ENCODE data around the gene ATXN2. TPM values are rescaled to one million over a fixed set of nuclear protein-coding genes. Genes with fewer than 3 reads are reported as not detected.
A peak's percentile ranks its signal among the peaks of the same experiment; 100 is the strongest.
"Not testable (repeated sequence)": the region's sequence is repeated elsewhere in the genome, so short reads cannot be mapped to it uniquely, and the experiment has no call there.

ATXN2 gene
- total RNA-seq, 2 experiments from 2014 or later: 35.1 to 35.3 TPM

DNA sequence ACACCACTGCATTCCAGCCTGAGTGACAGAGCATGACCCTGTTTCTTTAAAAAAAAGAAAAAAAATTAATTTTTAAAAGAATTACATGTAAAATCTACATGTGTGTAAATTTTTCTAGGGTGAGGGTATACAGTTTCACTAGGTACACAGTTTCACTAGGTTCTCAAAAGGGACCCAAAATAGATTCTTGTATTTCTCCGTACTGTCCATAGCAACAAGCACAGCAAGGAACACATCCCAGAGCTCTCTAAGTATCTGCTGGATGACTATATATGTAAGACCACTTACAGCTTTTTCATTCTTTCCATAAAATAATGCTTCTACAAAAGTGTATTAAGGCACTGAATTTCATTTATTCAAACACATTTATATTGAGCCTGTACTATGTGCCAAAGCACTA, 55.1 kb downstream of the ATXN2 start:
- peaks cover 38% of the 10 kb centered on the region for H3K36me3 Mint-ChIP-seq (ENCODE audit: low read depth)

DNA sequence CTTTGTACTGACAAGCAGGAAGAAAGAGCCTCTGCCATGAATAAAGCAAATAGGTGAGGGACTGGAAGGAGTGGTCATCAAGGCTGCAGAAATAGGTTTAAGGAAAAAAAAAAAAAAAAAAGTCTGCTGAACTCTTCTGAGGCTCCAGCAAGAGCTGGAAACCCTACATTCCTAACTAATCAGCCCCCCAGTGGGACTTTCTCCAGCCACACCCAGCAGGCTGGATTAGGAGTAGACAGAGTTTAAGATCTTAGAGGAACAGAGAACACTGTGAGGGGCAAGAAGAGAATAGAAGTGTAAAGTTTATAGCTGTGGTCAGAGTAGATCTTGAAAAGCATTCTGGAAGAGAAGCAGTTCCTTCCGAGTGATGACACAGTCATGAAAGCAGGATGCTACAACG, 66.4 kb downstream of the ATXN2 start:
- H3K27me3 Mint-ChIP-seq: no peaks in the 10 kb centered on the region
- ChIA-PET POLR2A (no interaction called here), CTCF (interaction anchor here (1.9 to 6.8 kb wide), 2 partner anchors 136 to 137 kb away, joined by 8 to 90 read pairs; no protein-coding TSS in a partner anchor)
- H3K27ac Mint-ChIP-seq: no peak overlapping the region
- H3K4me3 Mint-ChIP-seq: no peak overlapping the region
- DNase-seq: no peak
- no peaks in the 10 kb centered on the region for H3K9me3 Mint-ChIP-seq
- peaks cover 7% of the 10 kb centered on the region for H3K36me3 Mint-ChIP-seq (ENCODE audit: low read depth)
- peaks cover 10% of the 10 kb centered on the region for H3K4me1 Mint-ChIP-seq

More for the DNA sequence above, 55.1 kb downstream of the ATXN2 start:
- ChIA-PET POLR2A (no interaction called here), CTCF (interaction anchor here (1.5 kb wide), 1 partner anchor 147 kb away, joined by 5 read pairs; no protein-coding TSS in a partner anchor)
- peaks cover 24% of the 10 kb centered on the region for H3K4me1 Mint-ChIP-seq
- H3K27ac Mint-ChIP-seq: no peak overlapping the region
- DNase-seq: no peak
- H3K9me3 Mint-ChIP-seq: no peaks in the 10 kb centered on the region
- H3K27me3 Mint-ChIP-seq: no peaks in the 10 kb centered on the region
- H3K4me3 Mint-ChIP-seq: no peak overlapping the region

DNA sequence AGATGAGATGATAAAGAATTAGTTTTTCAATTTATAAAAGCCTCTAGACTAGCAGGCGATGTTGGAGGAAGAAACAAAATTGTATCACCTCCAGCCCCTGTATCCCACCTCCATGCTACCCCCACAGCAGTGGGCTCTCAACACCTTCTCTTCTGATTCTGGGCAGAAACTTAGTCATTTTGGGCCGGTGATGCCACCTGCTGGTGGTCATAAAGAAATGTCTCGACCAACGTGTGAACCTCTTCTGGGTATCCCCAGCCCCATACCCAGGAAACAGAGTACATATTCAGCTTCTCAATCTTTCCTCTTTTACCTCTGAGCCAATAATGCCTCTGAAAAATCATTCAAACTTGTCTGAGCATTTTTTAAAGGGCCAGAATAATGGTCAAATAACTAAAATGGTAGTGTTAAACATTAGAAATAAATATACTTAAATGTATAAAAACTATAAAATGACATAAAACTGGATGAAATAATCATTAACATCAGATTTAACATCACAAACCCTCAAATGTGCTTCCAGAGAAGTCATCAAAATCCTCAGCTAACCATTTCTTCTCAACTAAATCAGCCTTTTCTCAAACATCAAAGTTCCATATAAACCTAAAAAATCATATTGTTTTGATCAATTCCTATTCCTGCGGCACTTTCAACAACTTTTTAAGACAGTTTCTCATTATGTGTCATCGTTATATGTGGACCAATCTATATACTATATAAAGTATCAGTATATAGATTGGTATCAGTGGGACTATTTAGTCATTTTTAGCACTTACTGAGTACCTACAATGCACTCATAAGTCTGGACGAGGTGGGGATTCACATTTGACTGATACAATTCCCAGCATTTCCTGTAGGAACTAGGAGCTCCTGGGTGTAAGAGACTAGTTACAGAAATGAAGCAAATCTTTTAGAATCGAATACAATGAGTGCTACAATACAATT, 69.4 kb downstream of the ATXN2 start:
- ChIA-PET CTCF (interaction anchor here (0.7 to 6.8 kb wide), 11 partner anchors 10 to 258 kb away, joined by 3 to 90 read pairs (median 4); no protein-coding TSS in a partner anchor), POLR2A (no interaction called here)
- Mint-ChIP-seq H3K27ac (no peak overlapping the region), H3K4me3 (no peak overlapping the region), H3K4me1 (peaks cover 10% of the 10 kb centered on the region), H3K9me3 (no peaks in the 10 kb centered on the region), H3K27me3 (no peaks in the 10 kb centered on the region), H3K36me3 (ENCODE audit: low read depth) (peaks cover 13% of the 10 kb centered on the region)
- DNase-seq: peak; percentile 68

DNA sequence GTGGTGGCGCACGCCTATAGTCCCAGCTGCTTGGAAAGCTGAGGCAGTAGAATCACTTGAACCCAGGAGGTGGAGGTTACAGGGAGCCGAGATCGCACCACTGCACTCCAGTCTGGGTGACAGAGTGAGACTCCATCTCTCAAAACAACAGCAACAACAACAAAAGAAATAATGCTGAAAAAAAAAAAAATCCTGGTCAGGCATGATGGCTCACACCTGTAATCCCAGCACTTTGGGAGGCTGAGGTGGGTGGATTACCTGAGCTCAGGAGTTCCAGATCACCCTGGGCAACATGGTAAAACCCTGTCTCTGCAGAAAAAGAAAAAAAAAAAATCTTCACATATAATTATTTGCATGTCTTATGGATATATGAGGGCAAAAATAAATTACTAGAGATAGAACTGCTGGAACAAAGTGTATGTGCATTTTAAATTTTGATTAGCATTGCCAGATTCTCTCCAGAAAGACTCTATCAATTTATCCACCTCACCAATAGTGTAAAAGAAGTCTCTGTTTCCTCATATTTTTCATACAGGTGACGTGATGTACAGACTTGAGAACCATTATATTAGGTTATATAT, 75.4 kb downstream of the ATXN2 start:
- H3K36me3 Mint-ChIP-seq (ENCODE audit: low read depth): peaks cover 17% of the 10 kb centered on the region
- CTCF ChIA-PET: interaction anchor here (0.7 to 1.4 kb wide), 4 partner anchors 11 to 127 kb away, joined by 3 to 4 read pairs (median 3); no protein-coding TSS in a partner anchor

DNA sequence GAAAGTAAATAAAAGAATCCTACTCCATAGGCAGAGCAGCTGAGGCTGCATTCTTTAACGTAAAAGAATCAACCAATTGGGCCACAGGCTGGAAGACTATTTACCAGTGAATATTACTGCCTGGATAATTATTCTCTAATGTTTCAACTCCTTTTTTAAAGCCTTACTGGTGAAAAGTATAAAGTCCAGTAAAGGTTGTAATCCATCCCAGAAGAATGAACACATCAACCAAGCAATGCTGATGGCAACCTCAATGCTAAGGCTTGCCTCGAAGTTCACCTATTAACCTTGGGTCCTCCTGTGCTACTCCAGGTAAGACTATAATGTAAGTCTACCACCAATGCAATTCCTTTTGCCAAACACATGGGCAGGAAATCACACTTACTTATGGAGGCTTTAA, 77.3 kb downstream of the ATXN2 start:
- Mint-ChIP-seq H3K27ac (no peak overlapping the region), H3K4me1 (no peaks in the 10 kb centered on the region), H3K36me3 (ENCODE audit: low read depth) (peaks cover 14% of the 10 kb centered on the region), H3K4me3 (no peak overlapping the region), H3K27me3 (no peaks in the 10 kb centered on the region), H3K9me3 (no peaks in the 10 kb centered on the region)
- no peak for DNase-seq
- ChIA-PET CTCF (no interaction called here), POLR2A (no interaction called here)

More for the DNA sequence above, 75.4 kb downstream of the ATXN2 start:
- H3K27ac Mint-ChIP-seq: no peak overlapping the region
- no peaks in the 10 kb centered on the region for H3K9me3 Mint-ChIP-seq
- DNase-seq: no peak
- no peaks in the 10 kb centered on the region for H3K4me1 Mint-ChIP-seq
- H3K4me3 Mint-ChIP-seq: no peak overlapping the region
- no peaks in the 10 kb centered on the region for H3K27me3 Mint-ChIP-seq
- POLR2A ChIA-PET: no interaction called here

DNA sequence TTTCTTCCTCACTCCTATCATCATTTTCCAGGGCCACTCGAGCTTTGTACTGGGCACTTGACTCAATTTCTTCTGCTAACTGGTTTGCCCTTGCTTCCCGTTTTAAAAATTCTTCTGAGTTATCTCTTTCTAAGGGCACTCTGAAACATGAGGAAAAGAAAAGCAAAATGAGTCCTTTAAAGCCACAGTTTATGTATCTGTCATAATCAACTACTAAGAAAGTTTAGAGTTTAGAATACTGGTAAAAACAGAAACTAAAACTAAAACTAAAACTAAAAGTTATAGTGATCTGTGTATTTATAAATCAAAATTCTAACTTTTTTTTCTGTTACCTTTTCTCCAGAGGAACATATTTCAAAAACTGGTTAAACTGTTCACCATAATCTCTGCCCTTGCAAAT, 79.2 kb downstream of the ATXN2 start:
- Mint-ChIP-seq H3K9me3 (no peaks in the 10 kb centered on the region), H3K4me3 (no peak overlapping the region), H3K4me1 (no peaks in the 10 kb centered on the region), H3K27me3 (no peaks in the 10 kb centered on the region), H3K27ac (no peak overlapping the region), H3K36me3 (ENCODE audit: low read depth) (peaks cover 13% of the 10 kb centered on the region)
- ChIA-PET POLR2A (no interaction called here), CTCF (interaction anchor here (1.1 to 1.7 kb wide), 4 partner anchors 8 to 123 kb away, joined by 3 to 6 read pairs (median 4); no protein-coding TSS in a partner anchor)
- no peak for DNase-seq

DNA sequence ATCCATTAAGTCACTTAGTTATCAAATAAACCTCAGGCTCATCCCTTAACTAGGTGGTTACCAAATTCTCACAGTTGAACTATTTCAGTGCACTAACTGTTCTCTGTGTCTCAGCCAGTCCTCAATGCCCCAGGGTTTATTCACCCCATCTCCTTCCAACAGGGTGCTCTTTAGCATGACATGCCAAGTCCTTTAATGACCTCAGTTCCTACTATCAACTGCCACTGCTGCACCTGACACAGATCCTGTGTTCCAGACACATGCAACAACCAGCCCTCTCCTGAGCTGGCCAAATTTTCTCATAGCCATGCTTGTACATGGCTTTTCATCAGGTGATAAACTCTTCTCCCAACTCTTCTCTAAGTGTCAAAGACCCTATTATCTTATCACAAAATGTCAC, 80.0 kb downstream of the ATXN2 start:
- no peak for DNase-seq
- Mint-ChIP-seq H3K9me3 (no peaks in the 10 kb centered on the region), H3K27me3 (no peaks in the 10 kb centered on the region), H3K27ac (no peak overlapping the region), H3K4me3 (no peak overlapping the region), H3K4me1 (no peaks in the 10 kb centered on the region), H3K36me3 (ENCODE audit: low read depth) (peaks cover 8% of the 10 kb centered on the region)
- POLR2A ChIA-PET: no interaction called here
- CTCF ChIA-PET: interaction anchor here (1.1 to 1.7 kb wide), 4 partner anchors 9 to 123 kb away, joined by 3 to 6 read pairs (median 4); no protein-coding TSS in a partner anchor

DNA sequence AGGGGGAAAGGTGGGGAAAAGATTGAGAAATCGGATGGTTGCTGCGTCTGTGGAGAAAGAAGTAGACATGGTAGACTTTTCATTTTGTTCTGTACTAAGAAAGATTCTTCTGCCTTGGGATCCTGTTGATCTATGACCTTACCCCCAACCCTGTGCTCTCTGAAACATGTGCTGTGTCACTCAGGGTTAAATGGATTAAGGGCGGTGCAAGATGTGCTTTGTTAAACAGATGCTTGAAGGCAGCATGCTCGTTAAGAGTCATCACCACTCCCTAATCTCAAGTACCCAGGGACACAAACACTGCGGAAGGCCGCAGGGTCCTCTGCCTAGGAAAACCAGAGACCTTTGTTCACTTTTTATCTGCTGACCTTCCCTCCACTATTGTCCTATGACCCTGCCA, 91.4 kb downstream of the ATXN2 start:
- H3K27me3 Mint-ChIP-seq, CTCF ChIA-PET, POLR2A ChIA-PET, H3K27ac Mint-ChIP-seq, H3K4me3 Mint-ChIP-seq, H3K9me3 Mint-ChIP-seq, DNase-seq: not testable (repeated sequence)
- H3K36me3 Mint-ChIP-seq (ENCODE audit: low read depth): peaks cover 34% of the 10 kb centered on the region
- H3K4me1 Mint-ChIP-seq: peaks cover 16% of the 10 kb centered on the region

DNA sequence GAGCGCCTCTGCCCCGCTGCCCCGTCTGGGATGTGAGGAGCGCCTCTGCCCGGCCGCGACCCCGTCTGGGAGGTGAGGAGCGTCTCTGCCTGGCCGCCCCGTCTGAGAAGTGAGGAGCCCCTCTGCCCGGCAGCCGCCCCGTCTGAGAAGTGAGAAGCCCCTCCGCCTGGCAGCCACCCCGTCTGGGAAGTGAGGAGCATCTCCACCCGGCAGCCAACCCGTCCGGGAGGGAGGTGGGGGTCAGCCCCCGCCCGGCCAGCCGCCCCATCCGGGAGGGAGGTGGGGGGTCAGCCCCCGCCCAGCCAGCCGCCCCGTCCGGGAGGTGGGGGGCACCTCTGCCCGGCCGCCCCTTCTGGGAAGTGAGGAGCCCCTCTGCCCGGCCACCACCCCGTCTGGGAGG, 91.9 kb downstream of the ATXN2 start:
- H3K4me3 Mint-ChIP-seq, POLR2A ChIA-PET, DNase-seq, H3K27ac Mint-ChIP-seq, H3K27me3 Mint-ChIP-seq, H3K9me3 Mint-ChIP-seq, CTCF ChIA-PET: not testable (repeated sequence)
- Mint-ChIP-seq H3K4me1 (peaks cover 16% of the 10 kb centered on the region), H3K36me3 (ENCODE audit: low read depth) (peaks cover 34% of the 10 kb centered on the region)

DNA sequence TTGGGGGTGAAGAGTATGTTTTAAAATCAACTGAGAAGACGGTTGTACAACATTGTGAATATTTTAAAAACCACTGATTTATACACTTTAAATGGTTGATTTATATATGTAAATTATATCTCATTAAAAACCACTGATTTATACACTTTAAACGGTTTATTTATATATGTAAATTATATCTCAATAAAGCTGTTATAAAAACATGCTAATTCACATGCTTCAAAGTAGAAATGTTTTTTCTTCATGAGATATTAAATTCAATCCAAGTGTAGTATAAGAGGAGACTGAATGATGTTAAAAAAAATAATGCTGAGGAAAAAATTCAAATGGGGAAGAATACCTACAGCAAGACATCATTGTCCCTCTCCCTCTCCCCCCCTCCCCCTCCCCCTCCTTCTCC, 92.9 kb downstream of the ATXN2 start:
- CTCF ChIA-PET: interaction anchor here (0.8 to 1.9 kb wide), 4 partner anchors 22 to 60 kb away, joined by 3 to 5 read pairs (median 4); no protein-coding TSS in a partner anchor
- Mint-ChIP-seq H3K4me1 (peaks cover 16% of the 10 kb centered on the region), H3K36me3 (ENCODE audit: low read depth) (peaks cover 34% of the 10 kb centered on the region), H3K27ac (no peak overlapping the region), H3K27me3 (no peaks in the 10 kb centered on the region), H3K4me3 (no peak overlapping the region), H3K9me3 (no peaks in the 10 kb centered on the region)
- DNase-seq: no peak
- POLR2A ChIA-PET: no interaction called here

DNA sequence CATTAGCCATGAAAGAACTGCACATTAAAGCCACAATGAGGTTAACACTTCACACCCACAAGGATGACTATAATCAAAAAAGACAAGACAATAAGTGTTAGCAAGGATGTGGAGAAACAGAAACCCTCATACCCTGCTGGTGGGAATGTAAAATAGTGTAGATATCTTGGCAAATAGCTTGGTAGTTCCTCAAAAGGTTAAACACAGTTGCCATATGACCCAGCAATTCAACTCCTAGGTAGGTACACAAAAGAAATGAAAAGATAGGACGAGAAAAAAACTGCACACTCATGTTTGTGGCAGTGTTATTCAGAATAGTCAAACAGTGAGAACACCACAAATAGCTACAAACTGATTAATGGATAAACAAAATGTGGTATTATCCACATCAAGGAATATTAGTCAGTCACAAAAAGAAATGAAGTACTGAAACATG, 93.5 kb downstream of the ATXN2 start:
- peaks cover 29% of the 10 kb centered on the region for H3K36me3 Mint-ChIP-seq (ENCODE audit: low read depth)
- H3K4me3 Mint-ChIP-seq: no peak overlapping the region
- no peaks in the 10 kb centered on the region for H3K27me3 Mint-ChIP-seq
- ChIA-PET CTCF (interaction anchor here (0.8 to 1.9 kb wide), 4 partner anchors 22 to 60 kb away, joined by 3 to 5 read pairs (median 4); no protein-coding TSS in a partner anchor), POLR2A (no interaction called here)
- DNase-seq: no peak
- peaks cover 16% of the 10 kb centered on the region for H3K4me1 Mint-ChIP-seq
- peak overlapping the region; percentile 66 for H3K27ac Mint-ChIP-seq
- H3K9me3 Mint-ChIP-seq: no peaks in the 10 kb centered on the region

DNA sequence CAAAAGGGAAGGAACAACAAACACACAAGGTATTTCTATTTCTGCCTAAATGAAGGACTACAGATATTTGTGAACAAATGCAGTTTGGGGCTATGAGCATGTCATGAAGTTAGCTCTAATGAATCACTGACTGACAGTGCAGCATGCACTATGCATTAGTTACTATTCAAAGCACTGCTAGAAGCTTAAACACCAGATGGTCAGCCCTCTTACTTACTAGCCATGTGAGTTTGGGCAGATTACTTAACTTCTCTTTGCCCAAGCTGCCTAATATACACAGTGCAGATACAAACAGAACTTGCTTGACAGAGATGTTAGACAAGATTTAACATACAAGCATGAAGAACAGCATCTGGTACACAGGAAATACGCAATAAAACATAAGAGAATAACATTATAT, 96.0 kb downstream of the ATXN2 start:
- POLR2A ChIA-PET: no interaction called here
- H3K27ac Mint-ChIP-seq: no peak overlapping the region
- no peak overlapping the region for H3K4me3 Mint-ChIP-seq
- no peak for DNase-seq
- H3K9me3 Mint-ChIP-seq: no peaks in the 10 kb centered on the region
- H3K27me3 Mint-ChIP-seq: no peaks in the 10 kb centered on the region
- CTCF ChIA-PET: interaction anchor here (1.4 to 1.8 kb wide), 2 partner anchors 25 to 107 kb away, joined by 4 to 7 read pairs; no protein-coding TSS in a partner anchor
- H3K36me3 Mint-ChIP-seq (ENCODE audit: low read depth): peaks cover 28% of the 10 kb centered on the region
- peaks cover 16% of the 10 kb centered on the region for H3K4me1 Mint-ChIP-seq

DNA sequence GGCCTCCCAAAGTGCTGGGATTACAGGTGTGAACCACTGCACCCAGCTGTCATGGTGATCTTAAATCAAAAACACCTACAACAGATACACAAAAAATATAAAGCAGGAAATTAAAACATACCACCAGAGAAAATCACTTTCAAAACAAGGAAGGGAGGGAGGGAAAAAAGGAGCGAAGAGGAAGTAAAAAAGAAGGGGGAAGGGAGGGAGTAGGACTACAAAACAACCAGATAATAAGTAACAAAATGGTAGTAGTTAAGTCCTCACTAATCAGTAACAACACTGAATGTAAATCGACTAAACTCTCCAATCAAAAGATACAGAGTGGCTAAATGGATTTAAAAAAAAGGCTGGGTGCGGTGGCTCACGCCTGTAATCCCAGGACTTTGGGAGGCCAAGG, 104.4 kb downstream of the ATXN2 start:
- no peaks in the 10 kb centered on the region for H3K4me1 Mint-ChIP-seq
- POLR2A ChIA-PET: no interaction called here
- H3K9me3 Mint-ChIP-seq: no peaks in the 10 kb centered on the region
- CTCF ChIA-PET: interaction anchor here (0.6 kb wide), 1 partner anchor 10 kb away, joined by 3 read pairs; no protein-coding TSS in a partner anchor
- no peak overlapping the region for H3K27ac Mint-ChIP-seq
- no peak for DNase-seq
- no peak overlapping the region for H3K4me3 Mint-ChIP-seq
- no peaks in the 10 kb centered on the region for H3K27me3 Mint-ChIP-seq
- peaks cover 28% of the 10 kb centered on the region for H3K36me3 Mint-ChIP-seq (ENCODE audit: low read depth)
